ENCODE data around the gene GPR3.
A peak's percentile ranks its signal among the peaks of the same experiment; 100 is the strongest.

DNA sequence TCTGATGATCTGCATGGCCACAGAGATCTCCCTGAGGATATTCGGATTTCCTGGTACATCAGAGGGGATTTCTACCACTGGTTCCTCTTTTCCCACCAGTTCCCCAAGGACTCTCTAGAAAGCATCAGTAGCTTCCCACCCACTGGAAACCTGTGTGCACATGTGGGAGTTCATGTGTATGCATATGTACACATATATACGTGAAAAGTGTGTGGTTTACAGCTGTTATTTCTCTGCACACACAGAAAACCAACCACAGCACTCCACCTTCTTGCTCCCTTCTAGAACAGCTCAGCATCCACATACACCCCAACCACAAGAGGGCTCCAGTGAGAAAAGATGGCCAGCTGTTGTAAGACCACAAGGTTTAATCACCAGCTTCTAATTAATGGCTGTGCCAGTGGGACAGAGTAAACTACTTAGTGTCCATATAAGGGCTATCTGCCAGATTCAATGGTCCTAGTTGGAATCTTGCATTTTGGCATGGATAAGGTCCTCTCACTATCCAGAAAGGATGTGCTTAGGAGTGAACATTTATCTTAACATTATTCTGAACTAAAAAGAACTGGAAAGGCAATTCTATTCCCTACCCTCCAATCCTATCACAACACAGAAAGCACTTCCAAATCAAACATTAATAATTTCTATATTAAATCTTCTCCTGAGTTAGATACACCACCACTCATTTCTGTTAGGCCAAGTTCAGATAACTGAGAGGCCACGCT lies 24.1 kb downstream of the GPR3 start:
- TF ChIP-seq, protein P1, sequence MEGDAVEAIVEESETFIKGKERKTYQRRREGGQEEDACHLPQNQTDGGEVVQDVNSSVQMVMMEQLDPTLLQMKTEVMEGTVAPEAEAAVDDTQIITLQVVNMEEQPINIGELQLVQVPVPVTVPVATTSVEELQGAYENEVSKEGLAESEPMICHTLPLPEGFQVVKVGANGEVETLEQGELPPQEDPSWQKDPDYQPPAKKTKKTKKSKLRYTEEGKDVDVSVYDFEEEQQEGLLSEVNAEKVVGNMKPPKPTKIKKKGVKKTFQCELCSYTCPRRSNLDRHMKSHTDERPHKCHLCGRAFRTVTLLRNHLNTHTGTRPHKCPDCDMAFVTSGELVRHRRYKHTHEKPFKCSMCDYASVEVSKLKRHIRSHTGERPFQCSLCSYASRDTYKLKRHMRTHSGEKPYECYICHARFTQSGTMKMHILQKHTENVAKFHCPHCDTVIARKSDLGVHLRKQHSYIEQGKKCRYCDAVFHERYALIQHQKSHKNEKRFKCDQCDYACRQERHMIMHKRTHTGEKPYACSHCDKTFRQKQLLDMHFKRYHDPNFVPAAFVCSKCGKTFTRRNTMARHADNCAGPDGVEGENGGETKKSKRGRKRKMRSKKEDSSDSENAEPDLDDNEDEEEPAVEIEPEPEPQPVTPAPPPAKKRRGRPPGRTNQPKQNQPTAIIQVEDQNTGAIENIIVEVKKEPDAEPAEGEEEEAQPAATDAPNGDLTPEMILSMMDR (CRISPR knock-in tag; IDR thresholded peaks at IDR 0.05), result peak; percentile 61
- TF ChIP-seq, protein P2, sequence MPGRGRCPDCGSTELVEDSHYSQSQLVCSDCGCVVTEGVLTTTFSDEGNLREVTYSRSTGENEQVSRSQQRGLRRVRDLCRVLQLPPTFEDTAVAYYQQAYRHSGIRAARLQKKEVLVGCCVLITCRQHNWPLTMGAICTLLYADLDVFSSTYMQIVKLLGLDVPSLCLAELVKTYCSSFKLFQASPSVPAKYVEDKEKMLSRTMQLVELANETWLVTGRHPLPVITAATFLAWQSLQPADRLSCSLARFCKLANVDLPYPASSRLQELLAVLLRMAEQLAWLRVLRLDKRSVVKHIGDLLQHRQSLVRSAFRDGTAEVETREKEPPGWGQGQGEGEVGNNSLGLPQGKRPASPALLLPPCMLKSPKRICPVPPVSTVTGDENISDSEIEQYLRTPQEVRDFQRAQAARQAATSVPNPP (CRISPR knock-in tag; IDR thresholded peaks at IDR 0.05), result no peak
- no peak for TF ChIP-seq ZKSCAN1 (IDR thresholded peaks at IDR 0.05; ENCODE audit: low read length)
- TF ChIP-seq, protein P3, sequence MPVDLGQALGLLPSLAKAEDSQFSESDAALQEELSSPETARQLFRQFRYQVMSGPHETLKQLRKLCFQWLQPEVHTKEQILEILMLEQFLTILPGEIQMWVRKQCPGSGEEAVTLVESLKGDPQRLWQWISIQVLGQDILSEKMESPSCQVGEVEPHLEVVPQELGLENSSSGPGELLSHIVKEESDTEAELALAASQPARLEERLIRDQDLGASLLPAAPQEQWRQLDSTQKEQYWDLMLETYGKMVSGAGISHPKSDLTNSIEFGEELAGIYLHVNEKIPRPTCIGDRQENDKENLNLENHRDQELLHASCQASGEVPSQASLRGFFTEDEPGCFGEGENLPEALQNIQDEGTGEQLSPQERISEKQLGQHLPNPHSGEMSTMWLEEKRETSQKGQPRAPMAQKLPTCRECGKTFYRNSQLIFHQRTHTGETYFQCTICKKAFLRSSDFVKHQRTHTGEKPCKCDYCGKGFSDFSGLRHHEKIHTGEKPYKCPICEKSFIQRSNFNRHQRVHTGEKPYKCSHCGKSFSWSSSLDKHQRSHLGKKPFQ (CRISPR knock-in tag; IDR thresholded peaks at IDR 0.05; ENCODE audit: insufficient replicate concordance), result no peak
- TF ChIP-seq MLX (CRISPR knock-in tag; IDR thresholded peaks at IDR 0.05), result no peak
- no peak for TF ChIP-seq EED (CRISPR knock-in tag; IDR thresholded peaks at IDR 0.05)
- TF ChIP-seq TSC22D2 (CRISPR knock-in tag; IDR thresholded peaks at IDR 0.05; ENCODE audit: borderline replicate concordance), result no peak
- TF ChIP-seq CEBPB (IDR thresholded peaks at IDR 0.05; ENCODE audit: borderline replicate concordance, low read depth, low read length), result no peak
- TF ChIP-seq, protein P4, sequence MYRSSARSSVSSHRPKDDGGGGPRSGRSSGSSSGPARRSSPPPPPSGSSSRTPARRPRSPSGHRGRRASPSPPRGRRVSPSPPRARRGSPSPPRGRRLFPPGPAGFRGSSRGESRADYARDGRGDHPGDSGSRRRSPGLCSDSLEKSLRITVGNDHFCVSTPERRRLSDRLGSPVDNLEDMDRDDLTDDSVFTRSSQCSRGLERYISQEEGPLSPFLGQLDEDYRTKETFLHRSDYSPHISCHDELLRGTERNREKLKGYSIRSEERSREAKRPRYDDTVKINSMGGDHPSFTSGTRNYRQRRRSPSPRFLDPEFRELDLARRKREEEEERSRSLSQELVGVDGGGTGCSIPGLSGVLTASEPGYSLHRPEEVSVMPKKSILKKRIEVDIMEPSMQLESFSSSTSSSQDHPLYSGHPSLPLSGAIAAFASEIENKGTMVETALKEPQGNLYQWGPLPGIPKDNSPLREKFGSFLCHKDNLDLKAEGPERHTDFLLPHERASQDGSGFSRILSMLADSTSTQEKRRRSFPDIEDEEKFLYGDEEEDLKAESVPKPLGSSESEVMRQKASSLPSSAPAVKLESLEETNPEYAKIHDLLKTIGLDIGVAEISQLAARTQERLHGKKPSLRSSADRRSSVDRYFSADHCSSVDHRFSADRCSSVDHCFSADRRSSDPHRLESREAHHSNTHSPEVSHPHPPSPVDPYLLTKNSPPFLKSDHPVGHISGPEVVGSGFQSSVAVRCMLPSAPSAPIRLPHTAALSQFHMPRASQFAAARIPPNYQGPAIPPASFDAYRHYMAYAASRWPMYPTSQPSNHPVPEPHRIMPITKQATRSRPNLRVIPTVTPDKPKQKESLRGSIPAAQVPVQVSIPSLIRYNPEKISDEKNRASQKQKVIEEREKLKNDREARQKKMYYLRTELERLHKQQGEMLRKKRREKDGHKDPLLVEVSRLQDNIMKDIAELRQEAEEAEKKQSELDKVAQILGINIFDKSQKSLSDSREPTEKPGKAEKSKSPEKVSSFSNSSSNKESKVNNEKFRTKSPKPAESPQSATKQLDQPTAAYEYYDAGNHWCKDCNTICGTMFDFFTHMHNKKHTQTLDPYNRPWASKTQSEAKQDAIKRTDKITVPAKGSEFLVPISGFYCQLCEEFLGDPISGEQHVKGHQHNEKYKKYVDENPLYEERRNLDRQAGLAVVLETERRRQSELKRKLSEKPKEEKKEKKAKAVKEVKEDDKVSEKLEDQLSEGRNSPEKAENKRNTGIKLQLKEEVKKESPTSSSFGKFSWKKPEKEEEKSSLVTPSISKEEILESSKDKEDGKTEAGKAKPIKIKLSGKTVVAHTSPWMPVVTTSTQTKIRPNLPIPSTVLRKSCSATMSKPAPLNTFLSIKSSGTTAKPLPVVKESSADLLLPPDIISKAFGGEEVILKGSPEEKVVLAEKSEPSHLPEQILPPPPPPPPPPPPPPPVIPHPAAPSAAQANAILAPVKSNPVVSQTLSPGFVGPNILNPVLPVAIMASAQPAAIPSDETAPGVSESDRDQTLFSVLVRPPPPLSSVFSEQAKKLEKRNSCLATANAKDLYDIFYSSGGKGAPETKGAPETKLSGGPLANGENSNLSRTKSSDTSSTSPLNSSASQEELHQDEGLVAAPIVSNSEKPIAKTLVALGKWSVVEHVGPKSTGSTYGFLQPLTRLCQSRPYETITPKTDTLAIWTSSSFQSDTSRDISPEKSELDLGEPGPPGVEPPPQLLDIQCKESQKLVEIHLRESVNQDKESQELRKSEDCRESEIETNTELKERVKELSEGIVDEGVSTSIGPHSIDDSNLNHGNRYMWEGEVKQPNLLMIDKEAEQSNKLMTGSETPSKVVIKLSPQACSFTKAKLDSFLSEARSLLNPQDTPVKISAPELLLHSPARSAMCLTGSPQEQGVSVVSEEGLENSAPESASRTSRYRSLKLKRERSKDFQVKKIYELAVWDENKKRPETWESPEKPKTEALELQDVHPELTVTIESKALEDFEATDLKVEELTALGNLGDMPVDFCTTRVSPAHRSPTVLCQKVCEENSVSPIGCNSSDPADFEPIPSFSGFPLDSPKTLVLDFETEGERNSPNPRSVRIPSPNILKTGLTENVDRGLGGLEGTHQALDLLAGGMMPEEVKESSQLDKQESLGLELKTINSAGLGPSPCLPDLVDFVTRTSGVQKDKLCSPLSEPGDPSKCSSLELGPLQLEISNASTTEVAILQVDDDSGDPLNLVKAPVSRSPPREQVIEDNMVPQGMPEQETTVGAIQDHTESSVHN (CRISPR knock-in tag; IDR thresholded peaks at IDR 0.05), result no peak
- TF ChIP-seq, protein P5, sequence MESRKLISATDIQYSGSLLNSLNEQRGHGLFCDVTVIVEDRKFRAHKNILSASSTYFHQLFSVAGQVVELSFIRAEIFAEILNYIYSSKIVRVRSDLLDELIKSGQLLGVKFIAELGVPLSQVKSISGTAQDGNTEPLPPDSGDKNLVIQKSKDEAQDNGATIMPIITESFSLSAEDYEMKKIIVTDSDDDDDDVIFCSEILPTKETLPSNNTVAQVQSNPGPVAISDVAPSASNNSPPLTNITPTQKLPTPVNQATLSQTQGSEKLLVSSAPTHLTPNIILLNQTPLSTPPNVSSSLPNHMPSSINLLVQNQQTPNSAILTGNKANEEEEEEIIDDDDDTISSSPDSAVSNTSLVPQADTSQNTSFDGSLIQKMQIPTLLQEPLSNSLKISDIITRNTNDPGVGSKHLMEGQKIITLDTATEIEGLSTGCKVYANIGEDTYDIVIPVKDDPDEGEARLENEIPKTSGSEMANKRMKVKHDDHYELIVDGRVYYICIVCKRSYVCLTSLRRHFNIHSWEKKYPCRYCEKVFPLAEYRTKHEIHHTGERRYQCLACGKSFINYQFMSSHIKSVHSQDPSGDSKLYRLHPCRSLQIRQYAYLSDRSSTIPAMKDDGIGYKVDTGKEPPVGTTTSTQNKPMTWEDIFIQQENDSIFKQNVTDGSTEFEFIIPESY (CRISPR knock-in tag; IDR thresholded peaks at IDR 0.05), result no peak
- TF ChIP-seq PLSCR1 (CRISPR knock-in tag; IDR thresholded peaks at IDR 0.05; ENCODE audit: borderline replicate concordance), result no peak
- TF ChIP-seq POLR2A (IDR thresholded peaks at IDR 0.05; ENCODE audit: insufficient read depth in 1 of 2, low read depth in 2 of 2, low read length in 2 of 2), result no peak
- no peak for TF ChIP-seq ARNTL (CRISPR knock-in tag; IDR thresholded peaks at IDR 0.05)
- no peak for TF ChIP-seq SPEN (CRISPR knock-in tag; IDR thresholded peaks at IDR 0.05; ENCODE audit: low read depth)
